H7 (cell line): Measurements from ENCODE around the gene DNAJC22. TPM values are rescaled to one million over a fixed set of nuclear protein-coding genes. Genes with fewer than 3 reads are reported as not detected.

Experiments
- DNase-seq: peaks from one replicate; pipeline ENCODE4 v3.0.0; 2012
- H3K27me3 ChIP-seq: 2 replicates; pipeline ENCODE4 v1.6.0; 2011; ENCODE audit warnings: mild to moderate bottlenecking, low read length; ENCODE audit not compliant: control insufficient read depth, insufficient read depth
- H3K36me3 ChIP-seq: replicated peaks from 2 replicates; pipeline ENCODE4 v1.5.1; 2011; ENCODE audit warnings: low read length; ENCODE audit not compliant: control insufficient read depth, insufficient read depth
- H3K4me3 ChIP-seq: 2 replicates; pipeline ENCODE4 v1.5.1; 2011; ENCODE audit warnings: low read depth, mild to moderate bottlenecking, control low read depth, low read length, moderate library complexity; ENCODE audit not compliant: insufficient read depth
- total RNA-seq: library from RNA; depleted of rRNA; stranded (reverse); fragments of >200 nt; shearing (Covaris generic); gene quantifications from 2 replicates; pipeline ENCODE4 v1.2.3, GENCODE V29; 2014

DNAJC22 gene
- total RNA-seq, 1 experiment from 2014 or later = 0.35 TPM

GRCh38 chr12:49335118-49335954 lies 11.4 kb upstream of the DNAJC22 start:
- H3K4me3 ChIP-seq = no peak overlapping the region
- peak; percentile 48 for DNase-seq

GRCh38 chr12:49335955-49336644 lies 10.6 kb upstream of the DNAJC22 start:
- Histone ChIP-seq H3K27me3 (peaks cover 88% of the 10 kb centered on the region), H3K36me3 (peaks cover 2% of the 10 kb centered on the region), H3K4me3 (peak overlapping the region; percentile 43)
- DNase-seq = peak; percentile 79

More at GRCh38 chr12:49335118-49335954, 11.4 kb upstream of the DNAJC22 start:
- peaks cover 5% of the 10 kb centered on the region for H3K36me3 ChIP-seq
- peaks cover 81% of the 10 kb centered on the region for H3K27me3 ChIP-seq

- no peaks in the 10 kb centered on the region for H3K36me3 ChIP-seq
- peaks cover 95% of the 10 kb centered on the region for H3K27me3 ChIP-seq
- H3K4me3 ChIP-seq = peak within 1 kb of the TSS; percentile 43
- peak; percentile 99 for DNase-seq
Observed at GRCh38 chr12:49336645-49337584, 9.8 kb upstream of the DNAJC22 start, which contains the start of gene C1QL4. Gene C1QL4 (minus strand): TSS chr12:49337188. CDS start chr12:49336477, 711 bp downstream.

GRCh38 chr12:49338830-49339463 lies 7.7 kb upstream of the DNAJC22 start:
- Histone ChIP-seq H3K27me3 (peaks cover 96% of the 10 kb centered on the region), H3K36me3 (no peaks in the 10 kb centered on the region), H3K4me3 (no peak overlapping the region)
- no peak for DNase-seq

- H3K27me3 ChIP-seq = peaks cover 97% of the 10 kb centered on the region
- peak; percentile 79 for DNase-seq
- no peaks in the 10 kb centered on the region for H3K36me3 ChIP-seq
- no peak overlapping the region for H3K4me3 ChIP-seq
Observed at GRCh38 chr12:49339464-49339861, 7.2 kb upstream of the DNAJC22 start.

- no peak overlapping the region for H3K4me3 ChIP-seq
- no peak for DNase-seq
Observed at GRCh38 chr12:49340095-49340870, 6.4 kb upstream of the DNAJC22 start.

GRCh38 chr12:49340971-49341776 lies 5.5 kb upstream of the DNAJC22 start:
- DNase-seq = peak; percentile 64
- Histone ChIP-seq H3K36me3 (no peaks in the 10 kb centered on the region), H3K27me3 (peaks cover 97% of the 10 kb centered on the region), H3K4me3 (peak overlapping the region; percentile 60; the same call in 1 of the 2 replicates)

More at GRCh38 chr12:49340095-49340870, 6.4 kb upstream of the DNAJC22 start:
- Histone ChIP-seq H3K36me3 (no peaks in the 10 kb centered on the region), H3K27me3 (peaks cover 97% of the 10 kb centered on the region)

- peak overlapping the region; percentile 60 for H3K4me3 ChIP-seq
- DNase-seq = no peak
- H3K36me3 ChIP-seq = no peaks in the 10 kb centered on the region
- peaks cover 97% of the 10 kb centered on the region for H3K27me3 ChIP-seq
Observed at GRCh38 chr12:49341777-49342065, 5.0 kb upstream of the DNAJC22 start.

- H3K36me3 ChIP-seq = no peaks in the 10 kb centered on the region
- DNase-seq = peak; percentile 96
- peaks cover 98% of the 10 kb centered on the region for H3K27me3 ChIP-seq
- H3K4me3 ChIP-seq = peak overlapping the region; percentile 60
Observed at GRCh38 chr12:49342066-49342913, 4.4 kb upstream of the DNAJC22 start.

- DNase-seq = peak; percentile 60
- H3K27me3 ChIP-seq = peaks cover 97% of the 10 kb centered on the region
- peak overlapping the region; percentile 60 for H3K4me3 ChIP-seq
- H3K36me3 ChIP-seq = no peaks in the 10 kb centered on the region
Observed at GRCh38 chr12:49342914-49343731, 3.6 kb upstream of the DNAJC22 start.

GRCh38 chr12:49344486-49345050 lies 2.1 kb upstream of the DNAJC22 start:
- H3K4me3 ChIP-seq = no peak overlapping the region; the same call in 1 of the 2 replicates
- no peaks in the 10 kb centered on the region for H3K36me3 ChIP-seq
- H3K27me3 ChIP-seq = peaks cover 97% of the 10 kb centered on the region
- peak; percentile 60 for DNase-seq
